Kidney (tissue), 14 donors: ENCODE results near the gene RIMBP2. TPM values are rescaled to one million over a fixed set of nuclear protein-coding genes. Genes with fewer than 3 reads are reported as not detected.

ENCODE experiments used
- DNase-seq, 5 donors: peaks; one replicate each; pipeline ENCODE4 v3.0.0-alpha.2; 2013 to 2020
- FAIRE-seq: peaks from 2 replicates; lab custom pipeline; 2012; peaks lifted over from hg19 to GRCh38; lab: Jason Lieb, UNC
- H3K27ac ChIP-seq, 2 donors: one replicate each; pipeline ENCODE4 v1.7.0; 2013; ENCODE audit warnings: low read depth in 2 of 2, low read length in 2 of 2, inconsistent platforms in 1 of 2
- H3K27me3 ChIP-seq: one replicate; pipeline ENCODE4 v1.7.1; 2013; ENCODE audit warnings: low read length, inconsistent platforms; ENCODE audit not compliant: control insufficient read depth, insufficient read depth
- H3K36me3 ChIP-seq, 3 donors: one replicate each; pipeline versions ENCODE4 v1.7.0 to v1.7.1; 2013; ENCODE audit warnings: low read length in 3 of 3, control low read depth in 1 of 3, inconsistent platforms in 1 of 3; ENCODE audit not compliant: insufficient read depth in 3 of 3, control insufficient read depth in 2 of 3
- H3K4me1 ChIP-seq, 3 donors: one replicate each; pipeline versions ENCODE4 v1.7.0 to v1.7.1; 2013; ENCODE audit warnings: low read length in 3 of 3, inconsistent platforms in 1 of 3, low read depth in 1 of 3; ENCODE audit not compliant: control insufficient read depth in 2 of 3, insufficient read depth in 2 of 3
- H3K4me3 ChIP-seq, 3 donors: one replicate each; pipeline versions ENCODE4 v1.7.0 to v1.8.1; 2013; ENCODE audit warnings: low read length in 3 of 3, control low read depth in 1 of 3, inconsistent platforms in 1 of 3
- H3K9ac ChIP-seq, 3 donors: one replicate each; pipeline versions ENCODE4 v1.7.0 to v1.7.1; 2013; ENCODE audit warnings: low read length in 3 of 3, control low read depth in 1 of 3, inconsistent platforms in 1 of 3
- H3K9me3 ChIP-seq, 3 donors: one replicate each; pipeline versions ENCODE4 v1.7.0 to v1.7.1; 2013; ENCODE audit warnings: low read length in 3 of 3, control low read depth in 1 of 3, inconsistent platforms in 1 of 3; ENCODE audit not compliant: control insufficient read depth in 2 of 3, insufficient read depth in 1 of 3
- intact Hi-C: fragments of 100-400 bp; cut with DNase I; formaldehyde crosslinking; loops from one replicate; pipeline ENCODE4 v1.11.1; 2022
- polyA plus RNA-seq: library from polyadenylated mRNA; stranded (reverse); fragments of 350-450 nt; fragmentation: Illumina TruSeq; extraction: RNeasy Lipid Tissue Mini Kit (QIAGEN cat#74804); gene quantifications from one replicate; pipeline ENCODE4 v1.2.3, GENCODE V29; 2014; ENCODE audit warnings: low read depth, low replicate concordance; ENCODE audit not compliant: insufficient read depth
- total RNA-seq: library from RNA; stranded (reverse); fragmentation: NEBNext Ultra II Directional; extraction: Animal tissue kit (Norgen Biotek cat#: 25700); gene quantifications from one replicate; pipeline ENCODE4 v1.2.1, GENCODE V29; 2021
- TF ChIP-seq, protein P1 (sequence below): IDR thresholded peaks from 3 replicates; pipeline ENCODE4 v1.5.1; 2012; ENCODE audit warnings: mild to moderate bottlenecking, moderate library complexity, borderline replicate concordance; ENCODE audit not compliant: insufficient read depth; ENCODE audit errors: extremely low read depth
- donor health status: control.
- donor health status: control.
- donor health status: control.
- donor health status: control.
- donor health status: control.
- donor health status: DM: yes; HTN: yes; CAD: no.
- donor health status: Normal renal cell carcinoma (clear cell type).

Gene RIMBP2
- total and polyA plus RNA-seq, 2 donors from 2014 or later = 2.8 to 51.7 TPM

DNA sequence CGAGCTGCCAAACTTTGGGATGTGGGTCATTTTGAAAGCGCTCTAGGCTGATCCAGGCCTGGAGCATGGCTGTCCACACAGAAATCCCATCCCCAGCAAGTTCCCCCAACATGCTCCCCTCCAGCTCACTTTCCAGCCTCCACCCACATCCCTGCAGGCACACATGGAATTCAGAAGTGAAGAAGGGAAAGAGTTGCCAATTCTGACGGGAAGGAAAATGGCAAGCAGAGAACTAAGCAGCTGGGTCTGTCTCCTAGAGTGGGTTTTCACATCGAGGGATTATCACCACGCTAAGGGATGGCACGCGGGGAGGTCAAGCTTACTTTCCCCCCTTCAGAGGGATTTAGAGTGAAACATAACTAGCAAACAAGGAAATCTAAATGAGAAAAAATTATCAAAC lies 142.3 kb downstream of the RIMBP2 start:
- intact Hi-C loops = no loop called here
- H3K9ac ChIP-seq = no peak overlapping the region
- TF ChIP-seq, protein P1, sequence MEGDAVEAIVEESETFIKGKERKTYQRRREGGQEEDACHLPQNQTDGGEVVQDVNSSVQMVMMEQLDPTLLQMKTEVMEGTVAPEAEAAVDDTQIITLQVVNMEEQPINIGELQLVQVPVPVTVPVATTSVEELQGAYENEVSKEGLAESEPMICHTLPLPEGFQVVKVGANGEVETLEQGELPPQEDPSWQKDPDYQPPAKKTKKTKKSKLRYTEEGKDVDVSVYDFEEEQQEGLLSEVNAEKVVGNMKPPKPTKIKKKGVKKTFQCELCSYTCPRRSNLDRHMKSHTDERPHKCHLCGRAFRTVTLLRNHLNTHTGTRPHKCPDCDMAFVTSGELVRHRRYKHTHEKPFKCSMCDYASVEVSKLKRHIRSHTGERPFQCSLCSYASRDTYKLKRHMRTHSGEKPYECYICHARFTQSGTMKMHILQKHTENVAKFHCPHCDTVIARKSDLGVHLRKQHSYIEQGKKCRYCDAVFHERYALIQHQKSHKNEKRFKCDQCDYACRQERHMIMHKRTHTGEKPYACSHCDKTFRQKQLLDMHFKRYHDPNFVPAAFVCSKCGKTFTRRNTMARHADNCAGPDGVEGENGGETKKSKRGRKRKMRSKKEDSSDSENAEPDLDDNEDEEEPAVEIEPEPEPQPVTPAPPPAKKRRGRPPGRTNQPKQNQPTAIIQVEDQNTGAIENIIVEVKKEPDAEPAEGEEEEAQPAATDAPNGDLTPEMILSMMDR = no peak
- no peaks in the 10 kb centered on the region for H3K9me3 ChIP-seq
- no peak overlapping the region for H3K4me3 ChIP-seq
- H3K27me3 ChIP-seq = no peaks in the 10 kb centered on the region
- FAIRE-seq (no peak), DNase-seq (no peak)
- H3K36me3 ChIP-seq = no peaks in the 10 kb centered on the region
- H3K4me1 ChIP-seq = no peaks in the 10 kb centered on the region
- H3K27ac ChIP-seq = no peak overlapping the region

DNA sequence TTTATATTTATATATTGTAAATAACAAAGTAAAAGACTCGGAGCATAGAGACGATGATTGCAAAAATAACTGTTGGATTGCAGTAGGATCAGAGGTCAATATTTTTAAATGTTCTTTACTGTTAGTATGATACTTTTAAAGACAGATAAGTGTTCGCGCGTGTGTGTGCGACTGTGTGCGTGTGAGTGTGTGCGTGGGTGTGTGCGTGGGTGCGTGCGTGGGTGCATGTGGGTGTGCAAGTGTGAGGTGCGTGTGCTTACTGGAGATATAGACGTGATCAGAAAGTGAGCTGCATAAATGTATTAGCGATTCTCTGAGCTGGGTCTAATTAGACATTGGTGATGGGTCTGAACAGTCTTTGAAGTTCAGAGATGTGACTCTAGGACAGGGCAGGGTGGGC lies 142.9 kb downstream of the RIMBP2 start:
- H3K4me3 ChIP-seq = no peak overlapping the region
- intact Hi-C loops = no loop called here
- H3K9me3 ChIP-seq = no peaks in the 10 kb centered on the region
- DNase-seq = no peak
- H3K27ac ChIP-seq = no peak overlapping the region
- H3K27me3 ChIP-seq = no peaks in the 10 kb centered on the region
- no peaks in the 10 kb centered on the region for H3K4me1 ChIP-seq
- no peak overlapping the region for H3K9ac ChIP-seq
- TF ChIP-seq, protein P1 = no peak
- no peaks in the 10 kb centered on the region for H3K36me3 ChIP-seq
- FAIRE-seq = no peak

DNA sequence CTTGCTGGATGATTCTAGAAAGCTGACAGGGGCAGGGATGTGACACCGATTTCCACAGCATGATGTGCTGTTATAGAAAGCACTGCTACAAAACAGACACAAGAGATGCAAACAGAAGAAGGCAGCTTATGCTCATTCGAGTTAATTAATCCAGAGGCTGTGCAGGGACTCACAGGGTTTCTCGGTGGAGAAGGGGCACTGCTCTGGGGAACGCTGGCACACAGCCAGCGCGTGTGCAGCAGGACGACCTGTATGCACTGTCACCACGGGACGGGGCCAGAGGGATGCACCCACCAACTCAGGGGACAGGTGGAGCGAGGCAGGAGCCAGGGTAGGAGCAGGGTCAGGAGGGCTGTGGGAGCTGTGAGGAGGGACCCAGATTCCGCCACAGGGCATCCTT lies 143.5 kb downstream of the RIMBP2 start:
- Histone ChIP-seq H3K9ac (no peak overlapping the region), H3K27me3 (no peaks in the 10 kb centered on the region), H3K9me3 (no peaks in the 10 kb centered on the region), H3K36me3 (no peaks in the 10 kb centered on the region), H3K4me3 (no peak overlapping the region), H3K27ac (no peak overlapping the region), H3K4me1 (no peaks in the 10 kb centered on the region)
- intact Hi-C loops = no loop called here
- DNase-seq (no peak), FAIRE-seq (no peak)
- TF ChIP-seq, protein P1 = no peak

DNA sequence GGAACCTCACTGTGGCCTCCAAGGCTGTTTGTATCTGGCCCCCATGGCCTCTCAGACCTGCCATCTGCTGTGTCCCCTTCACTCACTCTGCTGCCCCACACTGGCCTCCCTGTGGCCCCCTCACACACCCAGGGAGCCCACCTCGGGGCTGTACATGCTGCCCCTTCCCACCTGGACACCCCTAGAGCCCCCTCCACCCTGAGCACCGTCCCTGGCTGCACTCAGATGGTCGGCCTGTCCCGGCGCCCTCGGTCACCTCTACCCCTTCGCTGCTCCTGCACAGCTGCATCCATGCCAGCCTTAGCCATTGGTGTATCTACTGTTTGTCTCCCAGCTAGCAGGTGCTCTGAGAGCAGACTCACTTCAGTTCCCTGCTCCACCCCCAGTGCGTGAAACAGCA lies 144.4 kb downstream of the RIMBP2 start:
- FAIRE-seq (no peak), DNase-seq (no peak)
- TF ChIP-seq, protein P1 = no peak
- no peaks in the 10 kb centered on the region for H3K4me1 ChIP-seq
- no peak overlapping the region for H3K4me3 ChIP-seq
- H3K9me3 ChIP-seq = peaks cover 0 to 4% (median 0%) of the 10 kb centered on the region in 3 donors
- no peak overlapping the region for H3K27ac ChIP-seq
- no peaks in the 10 kb centered on the region for H3K36me3 ChIP-seq
- no peaks in the 10 kb centered on the region for H3K27me3 ChIP-seq
- intact Hi-C loops = no loop called here
- H3K9ac ChIP-seq = no peak overlapping the region
